ENCODE results near the gene CTTNBP2NL.

DNA sequence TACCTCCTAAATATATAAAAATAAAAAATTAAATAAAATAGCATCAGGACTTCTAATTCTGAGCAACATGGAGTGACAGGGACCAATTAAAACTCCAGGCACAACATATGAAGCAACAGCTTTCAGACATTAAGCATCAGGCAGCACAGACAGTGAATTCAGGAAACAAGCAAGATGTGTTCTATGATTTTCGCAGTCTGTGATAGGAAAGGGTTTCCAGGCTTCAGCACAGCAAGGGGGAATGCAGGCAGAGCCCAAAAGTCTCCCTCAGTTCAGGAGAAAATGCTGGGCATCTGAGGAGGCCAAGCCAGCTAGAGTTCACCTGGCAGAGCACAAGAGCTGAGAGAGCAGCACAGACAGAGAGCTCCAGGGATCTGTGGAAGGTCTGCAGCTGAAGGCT is 22.2 kb upstream of the CTTNBP2NL start:
- TF ChIP-seq, protein P1, sequence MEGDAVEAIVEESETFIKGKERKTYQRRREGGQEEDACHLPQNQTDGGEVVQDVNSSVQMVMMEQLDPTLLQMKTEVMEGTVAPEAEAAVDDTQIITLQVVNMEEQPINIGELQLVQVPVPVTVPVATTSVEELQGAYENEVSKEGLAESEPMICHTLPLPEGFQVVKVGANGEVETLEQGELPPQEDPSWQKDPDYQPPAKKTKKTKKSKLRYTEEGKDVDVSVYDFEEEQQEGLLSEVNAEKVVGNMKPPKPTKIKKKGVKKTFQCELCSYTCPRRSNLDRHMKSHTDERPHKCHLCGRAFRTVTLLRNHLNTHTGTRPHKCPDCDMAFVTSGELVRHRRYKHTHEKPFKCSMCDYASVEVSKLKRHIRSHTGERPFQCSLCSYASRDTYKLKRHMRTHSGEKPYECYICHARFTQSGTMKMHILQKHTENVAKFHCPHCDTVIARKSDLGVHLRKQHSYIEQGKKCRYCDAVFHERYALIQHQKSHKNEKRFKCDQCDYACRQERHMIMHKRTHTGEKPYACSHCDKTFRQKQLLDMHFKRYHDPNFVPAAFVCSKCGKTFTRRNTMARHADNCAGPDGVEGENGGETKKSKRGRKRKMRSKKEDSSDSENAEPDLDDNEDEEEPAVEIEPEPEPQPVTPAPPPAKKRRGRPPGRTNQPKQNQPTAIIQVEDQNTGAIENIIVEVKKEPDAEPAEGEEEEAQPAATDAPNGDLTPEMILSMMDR (IDR thresholded peaks at IDR 0.05) = no peak
- no peak for TF ChIP-seq POLR2A (IDR thresholded peaks at IDR 0.05)

Measured in right lobe of liver (tissue), 4 donors.